Measurements from ENCODE around the gene HDAC9.

HDAC9 gene

DNA sequence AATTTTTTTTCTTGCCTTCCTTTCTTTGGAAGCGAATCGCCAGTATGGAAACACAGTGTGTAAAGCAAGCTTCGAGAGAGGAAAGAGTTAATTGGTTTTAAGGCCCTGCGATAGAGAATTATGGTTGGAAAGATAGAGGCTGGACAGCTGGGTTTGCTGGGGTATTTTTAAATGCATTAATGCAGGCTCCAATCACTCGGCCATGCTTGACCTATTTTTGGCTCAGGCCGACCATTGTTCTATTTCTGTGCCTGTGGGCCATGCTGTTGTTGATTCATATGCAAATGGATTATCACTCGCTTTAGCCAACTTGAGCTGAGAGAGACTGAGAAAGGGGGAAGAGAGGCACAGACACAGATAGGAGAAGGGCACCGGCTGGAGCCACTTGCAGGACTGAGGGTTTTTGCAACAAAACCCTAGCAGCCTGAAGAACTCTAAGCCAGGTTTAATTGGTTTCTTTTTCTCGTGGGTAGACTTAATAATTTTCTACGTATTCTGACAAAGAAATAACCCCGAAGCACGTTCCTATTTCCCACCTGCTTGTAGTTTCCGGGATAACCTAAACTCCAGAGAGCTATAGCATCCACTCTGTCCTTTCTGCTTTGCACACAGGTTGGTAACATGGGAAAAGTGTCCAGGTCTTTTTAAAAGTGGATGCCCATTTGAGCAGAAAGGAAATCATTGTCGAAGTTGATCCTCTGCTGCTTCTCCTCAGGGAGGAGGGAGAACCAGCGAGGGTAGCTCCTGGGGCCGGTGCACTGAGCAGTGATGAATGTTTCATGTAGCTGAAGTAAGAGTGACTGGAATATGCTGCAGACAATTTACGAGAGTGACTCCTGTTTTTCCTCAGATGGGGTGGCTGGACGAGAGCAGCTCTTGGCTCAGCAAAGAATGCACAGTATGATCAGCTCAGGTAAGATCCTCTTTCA is at the start of gene HDAC9:
TSS of gene HDAC9 (plus strand) at position 338 of the 929 bp plus-strand sequence. CDS start at position 892, 554 bp downstream.
- no peak for DNase-seq (ENCODE audit: low read depth in 2 of 2)

DNA sequence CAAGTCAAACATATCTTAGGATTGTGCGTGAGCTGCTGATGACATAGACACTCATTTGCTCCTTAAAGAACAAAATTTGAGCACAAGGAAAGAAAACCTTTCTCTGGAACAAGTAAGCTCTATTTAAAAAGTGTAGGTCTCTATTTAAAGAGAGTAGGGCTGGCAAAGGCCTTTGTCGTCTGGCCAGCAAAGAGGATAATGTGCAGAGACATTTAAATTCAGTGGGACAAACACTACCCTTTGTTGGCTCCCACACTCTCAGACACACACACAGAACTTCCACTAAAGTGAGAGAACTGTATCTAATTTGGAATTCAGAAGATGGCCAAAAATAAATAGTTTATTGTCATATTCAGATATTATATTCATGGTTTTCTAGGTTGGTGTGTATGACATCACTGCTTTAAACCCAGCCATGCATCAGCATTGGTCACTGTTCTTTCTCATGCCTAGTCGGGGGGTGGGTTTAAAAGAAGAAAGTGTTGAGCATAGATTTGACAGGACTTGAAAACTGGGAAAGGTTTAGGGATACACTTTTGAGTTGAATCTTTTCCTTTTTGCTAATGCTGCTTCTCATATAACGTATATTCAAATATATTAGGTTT is 49.5 kb upstream of the HDAC9 start:
- no peak for DNase-seq (ENCODE audit: low read depth in 2 of 2)

DNA sequence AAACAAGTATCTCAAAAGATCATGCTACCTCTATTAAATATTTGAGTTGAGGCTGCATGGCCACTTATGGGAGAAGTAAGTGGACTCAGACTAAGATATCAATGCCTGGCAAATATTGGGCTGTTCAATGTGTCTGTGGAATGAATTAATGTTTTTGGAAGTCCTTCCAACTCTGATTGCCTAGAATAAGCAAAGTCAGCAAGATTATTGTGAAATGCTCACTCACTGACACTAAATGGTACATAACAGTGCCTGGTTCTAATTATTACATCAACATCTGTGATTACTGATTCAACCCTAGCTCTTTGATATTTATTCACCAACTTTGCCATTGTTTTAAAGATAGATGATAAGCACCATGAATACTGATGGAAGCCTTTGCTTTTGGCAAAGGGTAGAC is 45.5 kb upstream of the HDAC9 start:
- DNase-seq (ENCODE audit: low read depth in 2 of 2): no peak

- no peak for DNase-seq (ENCODE audit: low read depth in 2 of 2)
Observed at GRCh38 chr7:18455606-18456005, 39.9 kb upstream of the HDAC9 start.

DNA sequence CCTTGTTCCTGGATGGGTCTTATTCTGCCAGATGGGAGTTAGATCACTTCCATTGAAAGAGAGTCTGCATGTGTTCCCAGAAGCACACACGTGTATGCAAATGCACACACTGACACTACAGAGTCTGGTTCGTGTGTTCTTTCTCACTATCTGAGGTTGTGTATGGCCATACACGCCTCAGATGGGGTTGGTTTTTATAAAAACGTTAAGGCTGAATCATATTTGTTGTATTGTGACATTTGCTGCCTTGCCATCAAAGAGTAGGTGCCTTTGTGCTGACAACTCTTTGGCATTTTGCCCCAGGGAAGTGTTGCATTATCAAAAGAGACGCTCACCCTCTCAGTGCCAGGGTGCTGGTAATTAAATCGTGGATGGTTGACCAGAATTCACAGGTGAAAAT is 37.7 kb upstream of the HDAC9 start:
- DNase-seq (ENCODE audit: low read depth in 2 of 2): no peak

GRCh38 chr7:18458830-18459229 is 36.7 kb upstream of the HDAC9 start:
- no peak for DNase-seq (ENCODE audit: low read depth in 2 of 2)

DNA sequence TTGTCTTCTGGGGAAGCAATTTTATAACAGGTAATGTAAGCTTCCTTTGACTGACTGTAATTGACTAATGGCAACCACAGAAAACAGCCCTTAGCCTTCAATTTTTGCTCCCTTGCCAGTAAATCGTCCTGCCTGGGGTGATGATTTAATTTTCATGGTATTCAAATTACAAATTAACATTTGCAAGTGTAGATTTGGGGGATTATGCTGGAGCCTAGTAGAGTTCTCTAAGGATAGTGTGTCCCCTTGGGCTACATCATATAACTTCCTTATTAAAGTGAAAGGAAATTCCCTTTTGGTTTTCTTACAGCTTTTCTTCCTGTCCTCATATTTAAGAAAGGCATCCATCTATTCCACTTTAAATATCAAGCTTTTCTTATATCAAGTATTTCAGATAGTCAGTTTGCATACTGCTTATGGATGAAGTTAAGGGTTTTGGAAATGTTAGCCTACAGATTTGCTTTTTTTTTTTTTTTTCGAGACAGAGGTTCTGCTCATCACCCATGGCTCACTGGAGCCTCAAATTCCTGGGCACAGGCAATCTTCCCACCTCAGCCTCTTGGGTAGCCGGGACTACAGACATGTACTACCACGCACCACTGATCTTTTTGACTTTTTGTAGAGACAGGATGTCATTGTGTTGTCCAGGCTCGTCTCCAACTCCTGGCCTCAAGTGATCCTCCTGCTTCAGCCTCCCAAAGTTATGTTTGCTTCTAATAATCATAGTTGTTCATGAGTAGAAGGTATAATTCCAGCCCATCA is 35.9 kb upstream of the HDAC9 start:
- DNase-seq (ENCODE audit: low read depth in 2 of 2): no peak

DNA sequence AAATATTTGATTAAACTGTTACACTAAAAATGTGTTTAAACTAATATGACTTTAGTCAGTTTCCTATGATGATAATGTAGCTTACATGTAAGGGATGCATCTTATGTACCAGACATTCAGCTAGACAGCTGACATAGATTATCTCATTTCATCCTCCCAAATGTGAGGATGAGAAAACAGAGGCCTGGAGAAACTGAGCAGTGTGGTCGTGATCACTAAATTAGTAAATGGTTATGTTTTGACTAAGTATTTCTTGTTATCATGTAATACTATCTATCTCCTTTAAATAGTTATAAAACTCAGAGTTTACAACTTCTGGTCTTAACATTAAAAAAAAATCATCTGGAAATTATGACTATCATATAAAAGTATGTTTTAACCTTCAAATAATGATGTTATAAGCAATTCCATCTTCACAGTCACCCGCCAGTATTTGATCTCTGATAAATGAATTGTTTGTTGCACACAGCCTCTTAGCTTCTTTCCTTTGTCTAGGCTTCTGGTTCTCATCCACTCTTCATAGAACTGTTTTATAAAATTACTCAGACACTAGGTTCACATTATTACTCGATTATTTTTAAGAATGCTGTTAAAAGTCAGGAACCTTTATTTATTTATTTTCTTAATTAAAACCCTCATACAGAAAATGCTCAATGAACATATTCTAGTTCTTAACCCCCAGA is 33.6 kb upstream of the HDAC9 start:
- no peak for DNase-seq (ENCODE audit: low read depth in 2 of 2)

- no peak for DNase-seq (ENCODE audit: low read depth in 2 of 2)
Observed at GRCh38 chr7:18464830-18465229, 30.7 kb upstream of the HDAC9 start.

DNA sequence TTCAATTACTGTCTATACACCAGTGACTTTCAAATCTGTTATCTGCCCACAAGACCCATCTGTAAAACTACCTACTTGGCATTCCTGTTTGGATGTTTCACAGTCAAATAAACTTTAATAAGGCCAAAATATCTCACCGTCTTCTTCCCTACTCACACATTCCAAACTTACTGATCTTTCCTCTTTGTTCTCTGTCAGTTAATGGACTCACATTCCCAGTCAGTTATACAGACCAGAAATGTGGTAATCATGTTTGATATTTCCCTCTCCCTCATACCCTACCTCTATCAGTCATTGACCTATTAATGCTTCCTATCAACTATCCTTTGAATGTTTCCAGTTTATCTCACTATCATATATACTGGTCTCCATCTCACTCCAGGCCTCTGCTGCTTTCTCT is 28.5 kb upstream of the HDAC9 start:
- DNase-seq (ENCODE audit: low read depth in 2 of 2): no peak

DNA sequence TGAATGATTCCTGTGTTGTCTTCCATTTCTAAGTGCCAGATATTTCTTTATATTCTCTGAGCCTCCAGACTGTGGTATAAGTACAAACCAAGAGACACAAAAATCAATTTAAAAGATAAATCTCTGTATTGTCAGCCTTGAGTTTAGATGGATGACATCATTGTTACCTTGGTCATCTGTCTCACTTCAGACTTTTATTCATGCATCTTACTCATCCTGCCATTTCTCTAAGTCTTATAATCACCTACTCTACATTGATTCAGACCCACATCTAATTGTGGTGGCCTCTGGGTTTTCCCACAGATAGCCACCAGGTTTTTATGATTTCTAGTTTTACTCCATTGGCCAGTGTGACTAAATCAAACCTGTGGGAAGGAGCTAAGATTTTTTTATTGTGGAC is 26.8 kb upstream of the HDAC9 start:
- no peak for DNase-seq (ENCODE audit: low read depth in 2 of 2)

DNA sequence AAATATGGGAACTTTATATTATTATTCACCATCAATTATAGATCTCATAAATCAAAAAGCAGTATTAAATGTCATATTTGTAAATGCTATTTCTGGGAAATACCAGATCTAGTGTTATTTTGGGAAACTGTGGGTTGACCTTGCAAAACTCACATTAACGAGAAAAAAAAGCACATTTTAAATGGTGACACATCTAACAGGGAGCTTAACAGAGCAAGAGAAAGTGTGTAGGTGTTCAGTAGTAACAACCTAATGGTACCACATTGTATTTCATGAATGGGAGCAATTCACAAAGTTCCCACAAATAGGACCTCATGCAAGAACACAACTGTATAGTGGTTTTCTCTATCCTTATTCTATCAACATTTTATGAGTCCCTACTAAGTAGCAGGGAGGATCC is 26.2 kb upstream of the HDAC9 start:
- DNase-seq (ENCODE audit: low read depth in 2 of 2): no peak

GRCh38 chr7:18471476-18472160 is 23.9 kb upstream of the HDAC9 start:
- no peak for DNase-seq (ENCODE audit: low read depth in 2 of 2)

DNA sequence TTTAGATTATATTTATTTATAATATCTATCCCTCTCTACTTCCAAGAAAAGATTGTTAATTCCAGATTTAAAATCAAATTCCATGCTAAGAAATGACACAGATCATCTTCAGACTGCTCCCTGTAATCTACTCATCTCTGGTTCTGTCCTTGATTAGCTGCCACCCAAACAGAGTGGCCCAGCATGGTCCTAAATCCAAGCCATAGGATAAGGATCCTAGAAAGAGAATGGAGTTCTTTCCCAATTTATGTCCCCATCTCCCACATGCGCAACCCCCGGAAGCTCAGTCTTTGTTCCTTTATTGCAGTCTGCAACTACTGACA is 23.4 kb upstream of the HDAC9 start:
- DNase-seq (ENCODE audit: low read depth in 2 of 2): no peak

- DNase-seq (ENCODE audit: low read depth in 2 of 2): no peak
Observed at GRCh38 chr7:18473119-18473518, 22.4 kb upstream of the HDAC9 start.

- DNase-seq (ENCODE audit: low read depth in 2 of 2): no peak
Observed at GRCh38 chr7:18474944-18475343, 20.6 kb upstream of the HDAC9 start.

- no peak for DNase-seq (ENCODE audit: low read depth in 2 of 2)
Observed at GRCh38 chr7:18475488-18475887, 20.1 kb upstream of the HDAC9 start.

DNA sequence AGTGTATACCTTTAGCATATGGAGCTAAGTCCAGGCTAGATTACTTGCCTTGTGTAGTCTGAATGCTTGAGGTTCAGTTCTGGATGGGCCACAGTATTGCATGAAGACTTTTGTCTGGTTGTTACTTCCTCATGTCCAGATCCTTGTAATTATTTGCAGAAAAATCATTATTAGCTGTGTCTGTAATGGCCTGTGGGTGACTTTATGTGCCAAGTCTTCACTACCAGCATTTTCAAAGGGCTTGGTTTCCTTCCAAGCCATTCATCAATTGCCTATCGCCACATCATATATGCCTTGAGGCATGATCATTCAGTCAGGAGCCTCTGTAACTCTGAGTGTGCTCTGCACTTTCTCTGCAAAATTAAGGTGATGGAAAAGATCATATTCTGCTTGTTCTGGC is 13.8 kb upstream of the HDAC9 start:
- DNase-seq (ENCODE audit: low read depth in 2 of 2): no peak

DNA sequence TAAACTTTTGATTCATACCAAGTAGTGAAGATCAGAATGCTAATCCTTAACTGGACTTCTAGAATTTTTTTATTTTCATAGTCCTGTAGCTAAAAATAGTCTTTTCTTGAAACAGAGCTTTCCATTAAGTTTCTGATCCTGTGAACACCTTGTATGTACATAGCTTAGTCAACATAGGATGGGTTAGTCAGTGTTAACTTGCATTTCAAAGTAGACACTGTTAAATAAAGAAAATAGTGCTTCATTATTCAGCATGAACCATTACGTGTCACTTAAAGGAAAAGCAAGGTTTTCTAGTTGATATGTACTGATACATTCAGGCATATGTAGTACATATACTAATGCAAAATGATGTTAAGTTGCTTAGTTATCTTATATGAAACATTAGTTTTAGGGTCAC is 7.5 kb upstream of the HDAC9 start:
- DNase-seq (ENCODE audit: low read depth in 2 of 2): no peak

DNA sequence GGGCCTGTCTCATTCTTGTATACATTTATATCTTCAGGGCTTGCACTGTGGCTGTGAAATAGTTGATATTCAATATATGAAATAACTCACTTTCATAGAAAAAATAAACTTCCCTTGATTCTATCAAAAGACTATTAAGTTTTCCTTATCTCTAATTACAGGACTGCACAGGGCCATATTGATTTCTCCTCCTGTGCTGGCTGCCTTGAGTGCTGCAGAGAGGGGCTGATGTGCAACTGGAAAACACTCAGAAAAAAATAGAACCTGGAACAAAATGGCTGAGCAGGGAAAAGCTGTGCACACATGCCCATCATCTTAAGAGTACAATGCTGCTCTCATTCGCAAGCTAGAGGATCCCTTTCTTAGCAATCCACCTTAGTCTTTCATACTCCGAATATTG is 5.9 kb upstream of the HDAC9 start:
- DNase-seq (ENCODE audit: low read depth in 2 of 2): no peak

DNA sequence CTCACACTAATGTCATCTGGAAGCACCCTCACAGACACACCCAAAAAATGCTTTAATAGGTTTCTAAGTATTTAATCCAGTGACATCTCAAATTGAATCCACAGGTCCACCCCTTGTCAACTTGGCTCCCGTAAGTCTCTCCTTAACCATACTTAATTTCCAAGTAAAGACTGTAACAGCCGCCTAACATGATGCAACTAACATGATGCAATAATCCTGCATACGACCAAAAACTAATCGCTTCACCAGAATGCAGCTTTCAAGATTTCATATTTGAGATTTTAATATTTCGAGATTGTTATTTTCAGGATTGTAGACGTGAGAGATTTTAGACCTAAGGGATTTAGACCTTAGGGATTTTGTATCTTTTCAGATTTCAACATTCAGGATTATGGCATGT is 3.7 kb upstream of the HDAC9 start:
- no peak for DNase-seq (ENCODE audit: low read depth in 2 of 2)

- no peak for DNase-seq (ENCODE audit: low read depth in 2 of 2)
Observed at GRCh38 chr7:18494406-18494805, 1.1 kb upstream of the HDAC9 start.

All from stimulated activated CD8-positive, alpha-beta memory T cell treated with anti-CD3 and anti-CD28 coated beads, Interleukin-7, amount 100 ng/mL, for 4 hours (primary cell).